Body of pancreas (tissue), 4 donors: ENCODE measurements around the gene IQSEC1.

ENCODE experiments used
- POLR2A ChIP-seq, 3 donors: fragments of 450-650 bp; IDR thresholded peaks; one replicate each; pipeline ENCODE4 v1.6.1; 2016; ENCODE audit warnings: antibody characterized with exemption in 3 of 3, mild to moderate bottlenecking in 2 of 3
- TF ChIP-seq, protein P1 (sequence below), 7 experiments: fragments of 450-650 bp in 4 of 7; fragments of 200-600 bp in 3 of 7; sonication (generic) in 3 of 7; IDR thresholded peaks; one replicate each; pipeline ENCODE4 v1.5.1; 2016 to 2019; ENCODE audit warnings: antibody characterized with exemption in 7 of 7

DNA sequence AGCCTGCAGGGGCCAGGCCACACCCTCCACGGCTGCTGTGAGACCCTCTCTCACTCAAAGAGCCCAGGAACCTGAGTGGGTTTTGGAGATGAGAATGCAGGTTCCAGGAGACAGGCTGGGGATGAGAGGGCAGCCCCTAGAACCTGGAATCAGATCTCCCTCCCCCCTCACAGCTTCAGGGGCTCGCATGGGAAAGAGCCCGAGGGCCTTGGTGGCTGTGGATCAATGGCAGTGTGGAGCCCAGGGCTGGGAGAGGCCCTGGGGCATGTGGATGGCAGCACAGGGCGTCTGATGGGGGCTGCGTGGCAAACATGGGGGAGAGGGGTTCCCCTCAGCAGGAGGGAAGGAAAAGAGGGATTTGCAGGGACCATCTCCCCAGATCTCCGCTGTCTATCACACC, 119.0 kb downstream of the IQSEC1 start:
- TF ChIP-seq, protein P1, sequence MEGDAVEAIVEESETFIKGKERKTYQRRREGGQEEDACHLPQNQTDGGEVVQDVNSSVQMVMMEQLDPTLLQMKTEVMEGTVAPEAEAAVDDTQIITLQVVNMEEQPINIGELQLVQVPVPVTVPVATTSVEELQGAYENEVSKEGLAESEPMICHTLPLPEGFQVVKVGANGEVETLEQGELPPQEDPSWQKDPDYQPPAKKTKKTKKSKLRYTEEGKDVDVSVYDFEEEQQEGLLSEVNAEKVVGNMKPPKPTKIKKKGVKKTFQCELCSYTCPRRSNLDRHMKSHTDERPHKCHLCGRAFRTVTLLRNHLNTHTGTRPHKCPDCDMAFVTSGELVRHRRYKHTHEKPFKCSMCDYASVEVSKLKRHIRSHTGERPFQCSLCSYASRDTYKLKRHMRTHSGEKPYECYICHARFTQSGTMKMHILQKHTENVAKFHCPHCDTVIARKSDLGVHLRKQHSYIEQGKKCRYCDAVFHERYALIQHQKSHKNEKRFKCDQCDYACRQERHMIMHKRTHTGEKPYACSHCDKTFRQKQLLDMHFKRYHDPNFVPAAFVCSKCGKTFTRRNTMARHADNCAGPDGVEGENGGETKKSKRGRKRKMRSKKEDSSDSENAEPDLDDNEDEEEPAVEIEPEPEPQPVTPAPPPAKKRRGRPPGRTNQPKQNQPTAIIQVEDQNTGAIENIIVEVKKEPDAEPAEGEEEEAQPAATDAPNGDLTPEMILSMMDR (IDR thresholded peaks at IDR 0.05): no peak
- TF ChIP-seq POLR2A (IDR thresholded peaks at IDR 0.05): no peak
